Measurements from ENCODE around the gene USP25.

Gene USP25

DNA sequence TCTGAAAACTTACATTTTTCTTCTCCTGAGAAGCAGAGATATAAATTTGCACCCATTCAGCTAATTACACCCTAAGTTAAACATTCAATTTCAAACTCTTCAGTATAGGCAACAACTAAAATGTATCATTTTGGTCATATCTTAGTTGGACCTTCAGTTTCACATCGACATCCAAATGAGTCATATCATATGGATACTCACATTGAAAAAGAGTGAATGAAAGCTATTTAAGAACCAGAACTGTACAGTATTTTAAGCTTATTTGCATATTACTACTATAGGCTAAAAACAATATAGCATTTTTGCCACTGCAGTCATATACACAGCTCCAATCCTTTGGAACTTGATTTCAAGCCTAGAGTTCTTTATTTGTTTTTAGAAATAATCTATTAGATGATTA is 33.6 kb downstream of the USP25 start:
- DNase-seq (ENCODE audit: low read depth in 1 of 2, low spot score in 1 of 2): no peak

DNA sequence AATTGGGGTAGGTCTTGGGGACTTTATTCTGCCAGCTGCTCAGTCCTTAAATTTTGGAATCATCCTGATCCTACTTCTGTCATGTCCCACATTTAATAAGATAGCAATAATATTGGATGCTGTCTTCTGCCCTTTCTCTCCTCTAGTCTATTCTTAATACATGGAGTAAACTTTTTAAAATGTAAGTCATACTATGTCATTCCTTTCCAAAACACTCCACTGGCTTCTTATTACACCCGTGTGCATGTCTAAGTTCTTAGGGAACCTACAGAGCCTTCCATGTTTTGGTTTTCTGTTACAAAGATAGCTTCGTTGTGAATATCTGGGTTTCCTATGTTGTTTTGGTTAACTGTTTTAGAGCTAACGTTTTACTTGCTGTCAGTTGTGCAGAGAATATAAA is 35.1 kb downstream of the USP25 start:
- DNase-seq (ENCODE audit: low read depth in 1 of 2, low spot score in 1 of 2): no peak

DNA sequence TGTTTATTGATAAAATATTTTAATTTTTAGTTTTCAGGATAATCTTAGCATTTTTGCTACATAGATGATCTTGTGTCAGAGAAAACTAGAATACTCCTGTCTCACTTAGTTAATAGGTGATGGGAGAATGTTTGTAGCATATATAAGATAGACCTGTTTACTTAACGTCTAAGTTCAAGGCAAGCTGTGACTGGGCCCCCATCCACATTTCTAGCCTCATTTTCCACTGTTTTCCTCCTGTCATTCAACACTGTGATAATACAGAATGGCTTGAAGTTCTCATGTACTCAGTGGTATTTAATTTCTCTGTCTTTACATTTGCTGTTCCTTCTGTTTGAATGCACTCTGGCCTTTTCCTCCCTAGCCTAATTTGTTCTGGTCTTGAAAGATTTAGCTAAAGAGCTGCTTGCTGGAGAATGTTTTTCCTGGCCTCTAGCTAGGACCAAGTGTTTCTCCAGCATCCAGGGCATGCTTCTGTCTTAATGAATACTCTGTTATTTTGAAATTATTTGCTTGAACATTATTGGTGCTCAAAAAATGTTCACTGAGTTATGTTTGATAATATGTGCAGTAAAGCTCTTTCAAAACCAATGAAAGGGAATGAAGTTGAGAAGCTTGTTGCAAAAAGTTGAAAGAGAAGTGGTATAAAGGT is 37.3 kb downstream of the USP25 start:
- no peak for DNase-seq (ENCODE audit: low read depth in 1 of 2, low spot score in 1 of 2)

DNA sequence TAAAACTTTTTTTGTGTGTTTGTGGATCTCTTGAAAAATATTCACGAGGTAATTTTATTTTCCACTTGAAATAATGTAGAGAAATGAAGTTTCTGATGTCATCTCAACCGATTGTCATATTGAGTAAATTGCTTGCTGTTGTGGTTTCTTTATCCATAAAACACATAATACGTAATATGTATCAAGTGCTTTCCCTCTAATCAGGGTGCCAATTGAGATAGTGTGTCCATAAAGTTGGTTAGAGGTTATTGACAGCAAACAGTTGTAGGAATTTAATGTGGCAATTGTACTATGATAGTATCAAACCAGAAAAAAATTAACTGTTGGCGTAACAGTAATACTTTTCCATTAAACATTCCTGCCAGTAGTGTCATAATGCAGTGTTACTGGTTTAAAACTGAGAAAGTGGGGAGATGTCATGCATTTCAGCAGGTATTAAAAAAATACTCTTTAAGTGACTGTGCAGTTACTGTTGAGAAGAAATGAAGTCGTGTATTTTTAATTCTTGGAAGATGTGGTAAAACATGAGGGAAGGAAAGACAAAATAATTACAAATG is 38.3 kb downstream of the USP25 start:
- DNase-seq (ENCODE audit: low read depth in 1 of 2, low spot score in 1 of 2): no peak

DNA sequence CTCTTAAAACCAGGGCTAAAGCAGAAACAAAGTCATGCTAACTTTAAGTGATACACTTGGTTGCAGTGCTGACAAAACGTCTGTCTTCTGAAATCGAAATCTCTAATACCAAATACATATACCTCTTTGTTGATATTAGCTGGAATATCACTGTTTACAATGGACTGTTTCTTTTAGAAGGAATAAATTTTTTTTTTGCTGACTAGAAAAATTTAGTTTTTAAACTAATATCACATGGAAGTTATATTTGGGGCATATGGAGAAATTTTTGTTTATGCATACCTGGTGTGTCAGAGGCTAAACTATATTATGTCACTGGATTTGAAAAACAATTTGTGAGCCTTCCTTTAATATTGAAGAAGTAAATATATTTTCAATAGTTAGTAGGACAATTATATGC is 39.1 kb downstream of the USP25 start:
- DNase-seq (ENCODE audit: low read depth in 1 of 2, low spot score in 1 of 2): no peak

DNA sequence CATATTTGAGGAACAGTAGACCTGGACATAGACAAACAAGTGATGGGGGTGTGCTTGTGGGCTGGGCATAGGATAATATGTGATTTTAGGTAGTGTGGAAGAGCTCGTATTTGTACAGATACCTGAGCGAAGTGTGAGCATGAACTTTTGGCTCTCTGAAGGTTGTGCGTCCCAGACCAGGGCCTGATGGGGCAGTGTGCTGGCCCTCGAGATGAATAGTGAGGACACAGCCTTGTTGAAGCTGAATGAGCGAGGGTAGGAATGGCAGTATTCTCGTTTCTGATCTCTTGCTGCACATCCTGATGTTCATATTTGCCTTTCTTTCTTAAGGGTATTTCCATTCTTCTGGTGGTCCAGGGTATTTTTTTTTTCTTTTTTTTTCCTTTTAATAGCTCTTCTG is 41.5 kb downstream of the USP25 start:
- no peak for DNase-seq (ENCODE audit: low read depth in 1 of 2, low spot score in 1 of 2)

DNA sequence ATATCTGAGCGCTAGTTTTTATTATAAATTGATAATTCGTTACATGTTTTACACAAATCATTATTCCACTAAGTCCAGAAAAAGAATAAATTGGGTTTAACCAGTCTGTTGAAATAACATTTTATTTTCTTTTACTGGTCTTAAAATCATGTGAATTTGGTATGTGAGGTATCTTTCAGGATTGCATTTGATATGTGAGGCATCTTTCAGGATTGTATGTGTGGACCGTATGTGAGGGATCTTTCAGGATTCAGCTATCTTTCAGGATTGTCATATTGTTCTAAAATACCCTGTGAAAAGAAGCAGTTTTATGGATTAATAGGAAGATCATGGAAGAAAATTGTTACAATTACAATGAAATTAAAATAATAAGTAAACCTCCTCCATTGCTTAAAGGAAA is 42.9 kb downstream of the USP25 start:
- DNase-seq (ENCODE audit: low read depth in 1 of 2, low spot score in 1 of 2): no peak

DNA sequence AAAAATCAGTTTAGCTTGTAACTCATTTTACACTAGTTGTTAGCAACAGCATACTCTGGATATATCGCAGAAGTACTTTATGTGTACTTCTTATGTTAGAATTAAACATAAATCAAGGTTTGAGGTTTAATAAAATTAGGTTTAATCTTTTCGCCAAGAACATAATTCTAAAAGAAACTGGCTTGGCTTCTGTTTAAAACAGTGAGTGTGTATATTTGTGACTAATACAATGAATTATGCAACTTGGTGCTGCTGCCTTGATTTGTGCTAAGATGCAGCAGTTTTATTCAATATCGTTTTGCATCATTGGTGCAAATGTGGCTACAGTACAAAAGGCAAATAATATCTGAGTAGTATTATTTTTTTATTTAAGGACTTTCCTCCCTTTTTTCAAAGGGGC is 44.8 kb downstream of the USP25 start:
- no peak for DNase-seq (ENCODE audit: low read depth in 1 of 2, low spot score in 1 of 2)

DNA sequence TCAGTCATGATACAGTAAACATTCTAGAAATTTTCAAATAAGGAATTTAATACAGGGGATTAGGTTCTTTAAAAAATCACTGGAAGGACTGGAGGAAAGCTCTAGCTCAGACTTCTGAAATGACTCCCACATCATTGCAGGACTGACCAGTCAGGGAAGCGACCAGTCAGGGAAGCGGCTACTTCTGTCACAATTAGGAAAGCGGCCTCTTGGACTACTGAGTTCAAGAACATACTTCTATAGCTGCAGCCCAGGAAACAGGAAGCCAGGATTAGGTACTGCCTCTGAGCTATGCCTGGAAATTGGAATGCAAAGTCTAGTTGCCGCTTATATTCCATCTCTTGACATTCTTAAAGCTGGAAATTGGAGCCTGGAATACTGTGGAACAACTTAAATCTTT is 45.5 kb downstream of the USP25 start:
- DNase-seq (ENCODE audit: low read depth in 1 of 2, low spot score in 1 of 2): no peak

DNA sequence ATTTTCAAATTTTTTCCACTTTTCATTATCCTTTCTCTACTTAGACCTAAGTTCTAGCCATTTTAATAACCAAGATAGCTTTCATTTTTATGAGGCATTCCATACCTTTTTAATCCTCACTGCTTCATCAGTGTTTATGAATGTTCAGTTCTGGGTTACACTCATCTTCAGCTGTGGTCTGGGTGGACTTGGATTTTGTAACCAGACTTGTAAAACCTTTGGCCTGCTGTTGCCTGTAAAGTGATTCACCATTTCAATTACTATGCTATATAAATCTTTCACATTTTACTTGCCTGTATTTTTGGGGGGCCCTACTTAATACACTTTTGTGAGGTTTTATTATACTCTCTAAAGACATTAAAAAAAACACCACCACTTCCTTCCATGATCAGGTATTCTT is 46.2 kb downstream of the USP25 start:
- DNase-seq (ENCODE audit: low read depth in 1 of 2, low spot score in 1 of 2): no peak

DNA sequence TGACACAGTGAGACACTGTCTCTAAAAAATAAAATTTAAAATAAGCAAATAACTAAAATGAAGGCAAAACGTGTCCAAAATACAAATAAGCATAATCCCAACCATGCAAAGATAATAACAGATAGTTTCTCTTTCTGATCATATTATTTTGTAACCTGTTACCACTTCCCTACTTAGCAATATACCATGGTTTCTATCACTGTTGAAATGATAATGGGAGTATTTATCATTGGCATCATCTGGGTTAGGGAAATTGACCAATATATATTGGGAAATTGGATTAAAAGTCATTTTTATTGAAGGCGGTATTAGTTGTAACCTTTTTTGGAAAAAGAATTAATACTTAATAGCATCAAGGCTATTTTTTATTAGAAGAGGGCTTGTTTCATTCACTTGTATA is 47.0 kb downstream of the USP25 start:
- no peak for DNase-seq (ENCODE audit: low read depth in 1 of 2, low spot score in 1 of 2)

DNA sequence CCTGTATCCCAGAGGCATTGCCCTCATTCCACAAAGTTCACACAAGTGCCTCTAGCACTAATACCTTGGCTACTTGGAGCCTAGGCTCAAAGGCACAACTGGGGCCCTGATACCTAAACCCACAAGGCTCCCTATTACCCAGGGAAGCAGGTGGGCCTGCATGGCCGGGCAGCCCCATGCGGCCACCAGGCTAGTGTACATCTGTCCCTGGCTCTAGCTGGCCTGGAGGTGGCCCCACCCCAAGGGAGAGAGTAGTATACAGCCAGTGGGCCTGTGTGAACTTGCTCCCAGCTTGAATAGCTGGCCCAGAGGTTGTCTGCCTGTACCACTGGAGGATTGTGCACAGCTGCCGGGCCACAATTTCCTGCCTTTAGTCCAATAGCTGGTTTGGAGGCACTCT is 52.2 kb downstream of the USP25 start:
- no peak for DNase-seq (ENCODE audit: low read depth in 1 of 2, low spot score in 1 of 2)

DNA sequence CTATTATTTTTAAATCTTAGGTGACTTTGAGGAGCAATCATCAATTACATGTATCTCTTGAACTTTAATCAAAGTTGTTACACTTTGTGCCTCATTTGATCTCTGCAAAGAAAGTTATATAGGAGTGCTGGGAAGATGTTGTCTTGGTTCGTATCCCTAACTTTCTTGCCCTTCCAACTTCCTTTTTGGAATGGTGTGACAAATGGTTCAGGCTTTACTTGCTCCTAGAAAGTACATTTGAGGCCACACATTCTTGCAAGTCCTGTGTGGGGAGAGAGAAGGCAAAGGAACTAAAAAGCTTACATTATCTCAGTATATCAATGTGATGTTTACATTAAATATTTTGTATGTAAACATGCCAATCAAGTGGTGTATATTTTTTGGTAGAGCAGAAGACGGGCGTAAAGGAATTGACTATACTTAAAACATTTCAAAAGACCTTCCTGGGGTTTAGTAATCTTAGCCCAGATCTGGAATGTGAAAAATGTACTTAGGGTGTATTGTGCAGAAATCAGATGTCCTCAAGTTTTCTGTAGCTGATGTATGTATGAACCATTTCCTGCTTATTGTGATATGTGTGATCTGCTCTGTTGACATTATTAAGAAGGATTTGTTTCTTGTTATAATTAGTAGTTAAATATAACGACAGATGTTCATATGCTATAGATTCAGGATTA is 59.2 kb downstream of the USP25 start:
- DNase-seq (ENCODE audit: low read depth in 1 of 2, low spot score in 1 of 2): no peak

DNA sequence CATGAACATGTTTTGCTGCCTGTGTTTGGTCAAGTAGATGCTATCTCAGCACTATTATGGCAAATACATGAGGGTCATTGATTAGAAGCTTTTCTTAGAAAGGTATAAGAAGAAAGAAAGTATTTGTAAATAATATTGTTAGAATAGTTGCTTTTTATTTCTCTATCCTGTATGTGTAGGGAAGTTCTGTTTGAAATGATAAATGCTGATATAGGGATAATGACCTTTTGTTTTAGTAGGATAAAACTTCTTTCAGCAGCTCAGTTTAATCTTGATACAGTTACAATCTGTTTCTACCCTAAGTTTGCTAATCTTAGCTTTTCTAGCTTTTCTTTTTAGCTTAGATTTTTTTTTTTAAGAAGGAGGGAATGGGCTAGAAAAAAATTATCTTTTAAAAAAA is 63.3 kb downstream of the USP25 start:
- DNase-seq (ENCODE audit: low read depth in 1 of 2, low spot score in 1 of 2): no peak

DNA sequence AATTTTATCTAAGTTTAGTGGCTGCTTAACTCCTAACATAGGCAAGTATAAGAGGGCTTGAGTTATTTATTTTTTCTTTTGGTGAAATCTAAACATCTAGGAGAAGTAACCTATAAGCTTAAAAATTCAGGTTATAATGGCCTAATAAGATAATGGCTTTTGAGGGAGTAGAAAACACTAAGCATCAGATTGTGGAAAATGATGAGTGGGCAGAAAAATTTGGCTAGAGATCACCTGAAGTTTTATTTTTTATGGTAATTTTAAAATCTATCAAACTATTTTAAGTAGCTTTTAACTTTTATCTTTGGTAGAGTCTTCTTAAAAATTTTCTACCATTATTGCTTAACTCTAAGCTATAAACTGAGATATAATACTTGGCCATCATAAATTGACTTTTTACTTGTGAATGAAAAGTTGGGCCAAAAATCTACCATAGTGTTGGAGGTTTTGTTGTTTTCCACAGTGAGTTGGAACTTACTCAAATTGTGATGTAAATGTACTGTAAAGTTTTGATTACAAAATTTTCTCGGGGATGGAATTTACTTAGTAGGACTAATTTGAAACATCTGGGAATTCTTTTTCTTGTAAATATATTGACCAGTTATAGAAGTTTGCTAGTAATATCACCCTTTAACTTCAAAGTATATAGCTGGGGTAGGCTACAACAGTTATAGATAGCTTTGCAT is 63.9 kb downstream of the USP25 start:
- no peak for DNase-seq (ENCODE audit: low read depth in 1 of 2, low spot score in 1 of 2)

DNA sequence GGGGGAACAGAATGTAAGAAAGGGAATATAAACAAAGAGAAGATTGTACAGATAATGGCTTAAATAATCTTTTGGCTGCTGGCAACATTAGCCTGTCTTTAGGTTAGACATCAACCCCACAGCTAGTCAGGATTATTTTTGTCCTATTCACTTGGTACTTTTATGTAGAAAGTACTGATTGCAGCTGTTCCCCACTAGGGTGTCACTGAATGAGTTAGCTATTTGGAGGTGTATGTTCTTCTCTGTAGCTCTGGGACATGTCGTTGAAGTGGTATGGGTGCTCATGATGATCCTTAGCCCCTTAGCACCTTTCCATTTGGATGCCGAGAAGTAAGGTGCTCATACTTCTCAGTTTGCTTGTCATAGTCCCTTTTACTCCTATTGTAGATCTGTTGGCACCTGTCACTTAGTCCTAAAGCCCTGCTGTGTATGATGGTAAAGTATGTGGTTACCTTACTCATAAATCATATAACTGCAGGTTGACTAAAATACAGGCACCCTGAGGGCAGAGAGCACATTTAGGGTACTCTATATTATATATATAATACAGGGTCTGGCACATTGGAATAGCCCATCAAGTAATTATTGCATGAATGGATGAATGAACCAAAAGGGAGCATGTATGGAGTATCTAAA is 64.6 kb downstream of the USP25 start:
- no peak for DNase-seq (ENCODE audit: low read depth in 1 of 2, low spot score in 1 of 2)

DNA sequence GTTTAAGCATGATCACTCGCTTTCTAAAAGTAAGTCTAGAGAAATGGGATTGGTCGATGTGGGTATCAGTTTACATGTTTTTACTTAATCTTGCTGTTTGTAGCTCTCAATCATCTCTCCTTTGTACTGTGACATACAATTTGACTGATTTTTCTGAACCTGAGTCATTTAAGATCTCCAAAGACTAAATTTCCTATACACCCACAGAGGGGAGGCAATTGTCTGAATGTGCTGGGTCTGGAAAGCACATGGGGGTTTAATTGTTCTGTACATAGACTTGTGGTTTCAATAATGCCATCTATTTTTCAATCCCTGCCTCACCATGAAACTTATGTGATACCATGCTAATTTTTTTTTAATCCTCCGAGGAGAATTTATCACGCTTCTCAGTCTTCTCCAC is 65.8 kb downstream of the USP25 start:
- no peak for DNase-seq (ENCODE audit: low read depth in 1 of 2, low spot score in 1 of 2)

DNA sequence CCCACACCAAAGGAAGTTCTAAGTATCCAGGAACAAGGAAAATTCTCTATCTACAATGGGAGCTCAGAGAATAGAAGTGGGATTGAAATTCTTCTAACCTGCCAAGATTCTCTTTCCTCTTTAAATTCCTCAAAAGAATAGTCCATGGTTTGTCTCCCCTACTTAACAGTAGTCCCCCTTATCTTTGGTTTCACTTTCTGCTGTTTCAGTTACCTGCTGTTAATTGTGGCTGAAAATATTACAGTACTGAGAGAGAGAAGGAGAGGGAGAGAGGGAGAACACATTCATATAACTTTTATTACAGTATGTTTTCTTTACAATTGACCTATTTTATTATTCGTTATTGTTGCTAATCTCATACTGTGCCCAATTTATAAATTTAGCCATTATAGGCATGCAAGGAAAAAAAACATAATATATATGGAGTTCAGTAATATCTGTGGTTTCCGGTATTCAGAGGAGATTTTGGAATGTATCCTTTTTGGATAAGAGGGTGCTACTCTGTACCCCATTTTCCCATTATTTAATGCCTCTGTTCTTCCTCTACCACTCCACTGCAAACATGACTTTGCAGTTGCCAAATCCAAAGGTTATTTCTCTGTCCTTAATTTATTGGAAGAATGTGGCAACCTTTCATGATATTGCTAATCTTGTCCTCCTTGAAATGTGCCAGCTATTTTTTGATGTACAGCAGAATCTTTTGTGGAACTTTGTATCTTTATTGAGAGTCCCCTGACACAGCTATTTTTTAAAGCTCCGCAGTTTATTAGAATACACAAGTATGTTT is 68.0 kb downstream of the USP25 start:
- no peak for DNase-seq (ENCODE audit: low read depth in 1 of 2, low spot score in 1 of 2)

DNA sequence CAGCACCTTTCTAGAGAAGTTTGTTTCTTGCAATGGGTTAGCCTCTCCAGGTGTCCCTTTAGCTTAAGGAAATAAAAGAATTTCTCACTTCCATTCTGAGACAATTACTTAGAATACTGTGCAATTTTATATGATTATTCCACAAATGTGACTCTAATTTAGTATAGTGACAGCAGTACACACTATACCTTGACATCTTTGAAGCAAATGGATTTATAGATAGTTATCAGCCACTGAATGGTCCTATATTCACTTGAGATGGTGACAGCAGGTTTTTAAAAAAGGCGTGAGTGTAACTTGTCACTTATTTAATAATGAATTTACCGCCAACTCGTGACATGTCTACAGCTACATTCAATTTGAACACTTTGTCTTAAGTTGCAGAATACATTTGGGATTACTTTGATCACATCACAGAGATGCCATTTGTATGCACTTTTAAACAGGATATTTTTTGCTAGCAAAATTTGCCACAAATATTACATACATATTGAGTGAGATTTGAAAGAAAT is 71.6 kb downstream of the USP25 start:
- DNase-seq (ENCODE audit: low read depth in 1 of 2, low spot score in 1 of 2): no peak

DNA sequence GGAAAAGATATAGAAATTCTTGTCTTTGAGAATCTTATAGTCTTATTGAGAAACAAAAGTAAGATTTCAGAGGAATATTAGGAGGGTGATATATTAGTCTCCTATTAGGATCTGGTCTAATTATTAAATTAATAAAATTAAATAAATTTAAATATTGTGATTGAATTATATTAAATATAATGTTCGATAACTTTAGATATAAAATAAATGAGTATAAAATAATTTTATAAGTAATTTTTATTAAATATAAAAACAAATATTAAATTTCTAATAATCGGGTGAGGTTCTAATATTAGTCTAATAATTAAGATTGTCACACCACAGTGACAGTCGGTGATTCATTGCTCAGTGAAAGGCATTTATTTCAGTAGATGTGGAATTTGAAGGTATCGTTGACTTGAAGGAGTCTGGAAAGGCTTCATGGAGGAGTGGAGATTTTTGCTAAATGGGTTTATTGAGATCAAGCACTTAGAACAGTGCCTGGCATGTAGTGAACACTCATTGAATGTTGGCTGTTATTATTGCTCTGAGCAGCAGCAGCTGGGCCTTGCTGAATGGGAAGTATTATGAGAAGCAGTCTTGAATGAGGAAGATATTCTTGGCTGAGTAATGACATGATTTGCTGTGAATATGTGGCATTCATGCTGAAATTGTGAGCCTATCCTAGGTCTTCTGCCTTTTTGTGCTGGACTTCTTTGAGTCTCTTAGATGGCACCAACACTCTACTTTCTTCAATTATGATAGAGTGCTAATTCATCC is 74.6 kb downstream of the USP25 start:
- DNase-seq (ENCODE audit: low read depth in 1 of 2, low spot score in 1 of 2): no peak
